Thyroid gland (tissue), 4 donors: Measurements from ENCODE around the gene FER. TPM values are rescaled to one million over a fixed set of nuclear protein-coding genes. Genes with fewer than 3 reads are reported as not detected.

Source experiments
- DNase-seq, 2 donors: peaks; one replicate each; pipeline ENCODE4 v3.0.0-alpha.2; 2019
- H3K27ac ChIP-seq, 3 donors: fragments of 200-600 bp; sonication (generic); 1 replicate in 2 of 3; 2 replicates in 1 of 3; pipeline ENCODE4 v1.5.1; 2016 to 2019; ENCODE audit warnings: mild to moderate bottlenecking in 1 of 3, moderate library complexity in 1 of 3
- H3K27me3 ChIP-seq: fragments of 200-600 bp; sonication (generic); one replicate; pipeline ENCODE4 v1.5.1; 2019
- H3K36me3 ChIP-seq, 2 donors: fragments of 200-600 bp; sonication (generic); one replicate each; pipeline ENCODE4 v1.5.1; 2016 to 2019
- H3K4me1 ChIP-seq, 2 donors: fragments of 200-600 bp; sonication (generic); one replicate each; pipeline ENCODE4 v1.5.1; 2017 to 2019
- H3K4me3 ChIP-seq, 3 donors: fragments of 200-600 bp; sonication (generic); replicated peaks in 1 of 3; 1 replicate in 2 of 3; 2 replicates in 1 of 3; pipeline ENCODE4 v1.5.1; 2016; ENCODE audit warnings: mild to moderate bottlenecking in 1 of 3
- H3K9me3 ChIP-seq: fragments of 200-600 bp; sonication (generic); one replicate; pipeline ENCODE4 v1.5.1; 2017
- POLR2A ChIP-seq, 2 donors: fragments of 450-650 bp; IDR thresholded peaks; one replicate each; pipeline ENCODE4 v1.6.1; 2017; ENCODE audit warnings: antibody characterized with exemption in 2 of 2, mild to moderate bottlenecking in 2 of 2, moderate library complexity in 1 of 2
- WGBS, 2 donors: methylation state at CpG; one replicate each; pipeline ENCODE4 v1.1.5; 2017; 5-methylcytosine and 5-hydroxymethylcytosine counted together
- intact Hi-C: fragments of 100-400 bp; cut with DNase I; formaldehyde crosslinking; loops from one replicate; pipeline ENCODE4 v1.15.1; 2023
- total RNA-seq, 4 donors: library from RNA; depleted of rRNA; stranded (reverse); fragments of >200 nt; gene quantifications; one replicate each; pipeline ENCODE4 v1.2.3, GENCODE V29; 2016
- TF ChIP-seq, protein P1 (sequence below), 6 experiments: fragments of 200-600 bp in 3 of 6; fragments of 450-650 bp in 3 of 6; sonication (generic) in 3 of 6; IDR thresholded peaks; one replicate each; pipeline ENCODE4 v1.5.1; 2016 to 2019; ENCODE audit warnings: antibody characterized with exemption in 6 of 6, mild to moderate bottlenecking in 2 of 6, inconsistent platforms in 1 of 6, moderate library complexity in 1 of 6

Gene FER
- total RNA-seq, 4 donors from 2014 or later, result 38.8 to 79.1 (median 45.2) TPM

DNA sequence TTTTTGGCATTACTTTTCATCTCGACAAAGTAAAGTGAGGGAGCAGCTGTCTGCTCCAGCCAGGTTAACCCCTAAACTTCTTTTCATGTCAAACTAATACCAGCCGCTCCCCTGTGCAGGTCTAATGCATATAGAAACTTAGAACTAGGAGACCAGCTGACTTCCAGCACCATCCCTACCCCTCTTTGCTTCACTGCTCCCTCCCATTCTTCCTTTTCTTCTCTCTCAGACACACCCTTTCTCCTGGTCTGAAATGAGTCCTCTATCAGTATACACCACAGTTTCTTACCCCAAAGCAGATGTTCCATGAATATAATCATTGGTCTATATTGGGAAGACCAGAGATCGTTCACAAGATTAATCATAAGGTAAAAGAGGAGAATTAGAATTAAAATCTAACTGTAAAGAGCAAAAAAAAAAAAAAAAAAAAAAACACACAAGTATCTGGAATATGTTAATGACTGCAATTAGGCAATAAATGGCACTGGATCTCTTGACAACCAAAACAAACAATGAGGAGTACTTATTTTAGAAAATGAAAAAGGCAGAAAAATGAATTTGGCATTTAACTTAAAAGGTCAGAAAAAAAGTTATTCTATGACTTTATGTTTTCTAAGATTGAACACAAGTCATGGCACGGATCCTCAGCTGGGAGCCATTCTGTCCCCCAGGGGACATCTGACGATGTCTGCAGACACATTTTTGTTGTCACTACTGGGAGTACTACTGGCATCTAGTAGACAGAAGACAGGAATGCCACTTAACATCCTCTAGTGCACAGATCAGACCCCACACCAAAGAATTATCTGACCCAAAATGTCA lies 452.3 kb downstream of the FER start:
- TF ChIP-seq, protein P1, sequence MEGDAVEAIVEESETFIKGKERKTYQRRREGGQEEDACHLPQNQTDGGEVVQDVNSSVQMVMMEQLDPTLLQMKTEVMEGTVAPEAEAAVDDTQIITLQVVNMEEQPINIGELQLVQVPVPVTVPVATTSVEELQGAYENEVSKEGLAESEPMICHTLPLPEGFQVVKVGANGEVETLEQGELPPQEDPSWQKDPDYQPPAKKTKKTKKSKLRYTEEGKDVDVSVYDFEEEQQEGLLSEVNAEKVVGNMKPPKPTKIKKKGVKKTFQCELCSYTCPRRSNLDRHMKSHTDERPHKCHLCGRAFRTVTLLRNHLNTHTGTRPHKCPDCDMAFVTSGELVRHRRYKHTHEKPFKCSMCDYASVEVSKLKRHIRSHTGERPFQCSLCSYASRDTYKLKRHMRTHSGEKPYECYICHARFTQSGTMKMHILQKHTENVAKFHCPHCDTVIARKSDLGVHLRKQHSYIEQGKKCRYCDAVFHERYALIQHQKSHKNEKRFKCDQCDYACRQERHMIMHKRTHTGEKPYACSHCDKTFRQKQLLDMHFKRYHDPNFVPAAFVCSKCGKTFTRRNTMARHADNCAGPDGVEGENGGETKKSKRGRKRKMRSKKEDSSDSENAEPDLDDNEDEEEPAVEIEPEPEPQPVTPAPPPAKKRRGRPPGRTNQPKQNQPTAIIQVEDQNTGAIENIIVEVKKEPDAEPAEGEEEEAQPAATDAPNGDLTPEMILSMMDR (IDR thresholded peaks at IDR 0.05), result no peak
- no peak for TF ChIP-seq POLR2A (IDR thresholded peaks at IDR 0.05)
- Histone ChIP-seq H3K9me3 (no peaks in the 10 kb centered on the region), H3K4me3 (no peak overlapping the region), H3K36me3 (no peaks in the 10 kb centered on the region), H3K4me1 (peaks cover 0 to 7% of the 10 kb centered on the region in 2 donors), H3K27me3 (no peaks in the 10 kb centered on the region), H3K27ac (no peak overlapping the region)
- intact Hi-C loops, result no loop called here
- 68 to 71% methylated on average over 5 of the region's 5 CpGs for WGBS, 2 donors
- DNase-seq, result no peak

DNA sequence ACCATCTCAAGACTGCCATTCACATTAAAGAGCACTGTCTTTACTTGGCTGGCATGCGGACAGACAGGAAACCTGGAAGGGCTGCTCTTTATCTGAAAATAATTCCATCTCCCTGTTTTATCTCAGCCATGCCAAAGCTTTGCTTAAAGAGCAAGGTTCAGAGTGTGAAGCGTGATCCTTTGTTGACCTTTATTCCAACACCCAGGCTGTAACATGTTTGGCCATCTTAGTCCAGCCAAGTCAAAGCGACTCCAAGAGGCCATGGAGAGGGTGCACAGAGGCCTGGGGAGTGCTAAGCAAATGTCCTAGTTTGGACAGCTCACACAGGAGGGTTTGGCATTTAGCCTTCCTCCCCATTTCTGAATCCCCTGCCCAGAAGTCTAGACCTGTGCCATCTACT lies 467.3 kb downstream of the FER start:
- no peak overlapping the region for H3K27ac ChIP-seq
- intact Hi-C loops, result no loop called here
- whole genome bisulfite sequencing, 2 donors, result 84 to 89% methylated on average over 3 of the region's 3 CpGs
- no peaks in the 10 kb centered on the region for H3K27me3 ChIP-seq
- no peak overlapping the region for H3K4me3 ChIP-seq
- no peaks in the 10 kb centered on the region for H3K4me1 ChIP-seq
- H3K9me3 ChIP-seq, result no peaks in the 10 kb centered on the region
- TF ChIP-seq, protein P1 (IDR thresholded peaks at IDR 0.05), result no peak
- no peak for TF ChIP-seq POLR2A (IDR thresholded peaks at IDR 0.05)
- H3K36me3 ChIP-seq, result no peaks in the 10 kb centered on the region
- DNase-seq, result no peak

- Histone ChIP-seq H3K4me3 (no peak overlapping the region), H3K4me1 (no peaks in the 10 kb centered on the region), H3K27me3 (no peaks in the 10 kb centered on the region), H3K36me3 (no peaks in the 10 kb centered on the region), H3K27ac (no peak overlapping the region), H3K9me3 (no peaks in the 10 kb centered on the region)
- intact Hi-C loops, result no loop called here
- no peak for TF ChIP-seq POLR2A (IDR thresholded peaks at IDR 0.05)
- TF ChIP-seq, protein P1 (IDR thresholded peaks at IDR 0.05), result no peak
- DNase-seq, result no peak
- 55 to 70% methylated on average over 4 of the region's 4 CpGs for WGBS, 2 donors
Observed at GRCh38 chr5:109218818-109219217, 471.1 kb downstream of the FER start.

- Histone ChIP-seq H3K27ac (no peak overlapping the region), H3K4me3 (no peak overlapping the region), H3K27me3 (no peaks in the 10 kb centered on the region), H3K4me1 (no peaks in the 10 kb centered on the region), H3K36me3 (no peaks in the 10 kb centered on the region), H3K9me3 (no peaks in the 10 kb centered on the region)
- no peak for DNase-seq
- TF ChIP-seq, protein P1 (IDR thresholded peaks at IDR 0.05), result no peak
- no peak for TF ChIP-seq POLR2A (IDR thresholded peaks at IDR 0.05)
- 70 to 86% methylated on average over 9 of the region's 9 CpGs for WGBS, 2 donors
- intact Hi-C loops, result no loop called here
Observed at GRCh38 chr5:109223531-109223930, 475.8 kb downstream of the FER start.

DNA sequence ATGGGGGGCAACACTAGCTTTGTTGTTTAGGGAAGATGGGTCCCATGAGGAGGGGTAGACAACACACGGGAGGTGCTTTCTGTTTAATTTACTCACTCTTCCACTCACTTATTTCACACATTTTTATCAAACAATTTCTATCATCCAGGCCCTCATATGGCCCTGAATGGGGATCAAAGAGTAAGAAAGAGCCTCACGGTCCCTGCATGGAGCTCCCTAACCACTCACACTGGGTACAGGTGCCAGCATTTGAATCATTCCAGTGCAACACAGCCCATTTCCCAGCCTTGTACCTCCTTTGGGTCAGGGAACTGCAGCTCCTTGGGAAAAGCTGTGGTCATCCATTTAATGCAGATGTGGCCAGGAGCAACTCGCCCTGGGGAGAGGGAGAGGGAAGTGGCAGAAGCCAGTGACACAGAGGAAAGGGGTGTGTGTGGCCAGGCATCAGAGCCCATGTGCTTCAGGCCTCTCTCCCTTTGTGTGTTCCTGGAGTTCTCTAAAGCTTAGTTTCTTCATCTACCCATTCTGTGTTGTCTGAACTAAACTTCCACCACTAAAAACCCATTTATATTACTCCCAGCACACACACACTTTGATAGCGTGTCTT lies 476.7 kb downstream of the FER start:
- no peaks in the 10 kb centered on the region for H3K36me3 ChIP-seq
- H3K27ac ChIP-seq, result no peak overlapping the region
- no peaks in the 10 kb centered on the region for H3K4me1 ChIP-seq
- intact Hi-C loops, result no loop called here
- 87 to 91% methylated on average over 4 of the region's 4 CpGs for WGBS, 2 donors
- no peak for DNase-seq
- no peaks in the 10 kb centered on the region for H3K9me3 ChIP-seq
- TF ChIP-seq, protein P1 (IDR thresholded peaks at IDR 0.05), result no peak
- no peak for TF ChIP-seq POLR2A (IDR thresholded peaks at IDR 0.05)
- no peaks in the 10 kb centered on the region for H3K27me3 ChIP-seq
- no peak overlapping the region for H3K4me3 ChIP-seq
